Chondrocyte (in vitro differentiated cells): Measurements from ENCODE around the gene SNX33. TPM values are rescaled to one million over a fixed set of nuclear protein-coding genes. Genes with fewer than 3 reads are reported as not detected.
A peak's percentile ranks its signal among the peaks of the same experiment; 100 is the strongest.

Experiments used
- DNase-seq: peaks from one replicate; pipeline ENCODE4 v3.0.0; 2021; ENCODE audit warnings: mixed read lengths, low spot score
- H3K27ac Mint-ChIP-seq: one replicate; pipeline ENCODE4 v1.8.0; 2021; ENCODE audit warnings: mild to moderate bottlenecking, moderate library complexity, mixed read lengths; ENCODE audit not compliant: unreplicated experiment
- H3K27me3 Mint-ChIP-seq: 2 replicates; pipeline ENCODE4 v1.8.0; 2021; ENCODE audit warnings: low read depth, mixed read lengths
- H3K36me3 Mint-ChIP-seq: 2 replicates; pipeline ENCODE4 v1.8.0; 2021; ENCODE audit warnings: low read depth, mixed read lengths
- H3K4me1 Mint-ChIP-seq: 2 replicates; pipeline ENCODE4 v1.8.0; 2021; ENCODE audit warnings: low read depth, mild to moderate bottlenecking, mixed read lengths
- H3K4me3 Mint-ChIP-seq: one replicate; pipeline ENCODE4 v1.8.0; 2021; ENCODE audit warnings: mild to moderate bottlenecking, moderate library complexity, mixed read lengths; ENCODE audit not compliant: unreplicated experiment
- H3K9me3 Mint-ChIP-seq: 2 replicates; pipeline ENCODE4 v1.8.0; 2021; ENCODE audit warnings: low read depth, mixed read lengths
- CTCF ChIP-seq: fragments of 200-600 bp; sonication (generic); IDR thresholded peaks from 2 replicates; pipeline ENCODE4 v1.5.0; 2021; ENCODE audit warnings: antibody characterized with exemption, mild to moderate bottlenecking, moderate library complexity
- total RNA-seq: library from RNA; stranded (reverse); gene quantifications from 3 replicates; pipeline ENCODE4 v1.2.1, GENCODE V29; 2021

Gene SNX33
- total RNA-seq, 1 donor from 2014 or later = 31.2 TPM

DNA sequence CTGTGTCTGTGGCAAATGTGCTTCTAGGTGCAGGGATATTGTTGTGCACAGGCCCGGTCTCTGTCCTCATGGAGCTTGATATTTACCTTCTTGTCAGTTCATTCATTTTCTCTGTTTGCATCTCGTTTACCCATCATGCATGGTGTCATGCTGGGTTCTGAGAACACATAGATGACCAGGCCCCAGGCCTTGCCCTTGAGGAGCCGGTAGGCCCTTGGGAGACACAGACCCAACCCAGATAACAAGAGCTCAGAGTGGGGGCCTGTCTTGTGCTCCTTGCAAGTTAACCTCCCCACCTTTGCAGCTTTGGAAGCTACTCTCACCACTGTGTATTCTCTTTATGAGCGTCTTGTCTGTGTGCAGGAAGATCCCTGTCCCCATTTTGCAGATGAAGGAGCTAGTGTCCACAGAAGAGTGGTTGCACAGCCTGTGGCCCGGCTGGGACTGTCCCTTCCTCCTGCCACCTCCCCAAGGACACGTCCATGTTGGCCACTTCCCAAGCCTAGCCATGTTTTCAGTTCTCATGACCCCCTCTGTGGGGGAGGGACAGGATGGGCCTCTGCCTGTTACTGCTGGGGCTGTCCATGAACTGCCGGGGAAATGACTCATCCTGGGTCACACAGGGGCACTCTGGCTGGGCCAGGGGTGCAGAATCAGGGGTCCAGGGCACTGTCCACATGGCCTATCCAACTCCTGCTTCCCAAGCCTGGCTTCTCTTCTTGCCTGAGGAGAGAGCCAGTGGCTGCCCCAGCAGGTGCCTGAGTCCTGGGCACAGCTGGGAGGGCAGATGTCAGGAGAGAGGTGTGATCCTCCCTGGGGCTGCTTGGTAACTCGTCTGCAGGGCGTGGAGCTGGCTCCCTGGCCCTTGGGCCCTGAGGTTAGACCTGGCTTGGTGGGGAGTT is 3.4 kb downstream of the SNX33 start:
- H3K27me3 Mint-ChIP-seq = no peaks in the 10 kb centered on the region
- peaks cover 13% of the 10 kb centered on the region for H3K36me3 Mint-ChIP-seq
- no peak for DNase-seq
- no peak for TF ChIP-seq CTCF
- peak overlapping the region; percentile 63 for H3K27ac Mint-ChIP-seq
- H3K4me3 Mint-ChIP-seq = peak overlapping the region; percentile 95
- H3K9me3 Mint-ChIP-seq = no peaks in the 10 kb centered on the region
- H3K4me1 Mint-ChIP-seq = peaks cover 76% of the 10 kb centered on the region

DNA sequence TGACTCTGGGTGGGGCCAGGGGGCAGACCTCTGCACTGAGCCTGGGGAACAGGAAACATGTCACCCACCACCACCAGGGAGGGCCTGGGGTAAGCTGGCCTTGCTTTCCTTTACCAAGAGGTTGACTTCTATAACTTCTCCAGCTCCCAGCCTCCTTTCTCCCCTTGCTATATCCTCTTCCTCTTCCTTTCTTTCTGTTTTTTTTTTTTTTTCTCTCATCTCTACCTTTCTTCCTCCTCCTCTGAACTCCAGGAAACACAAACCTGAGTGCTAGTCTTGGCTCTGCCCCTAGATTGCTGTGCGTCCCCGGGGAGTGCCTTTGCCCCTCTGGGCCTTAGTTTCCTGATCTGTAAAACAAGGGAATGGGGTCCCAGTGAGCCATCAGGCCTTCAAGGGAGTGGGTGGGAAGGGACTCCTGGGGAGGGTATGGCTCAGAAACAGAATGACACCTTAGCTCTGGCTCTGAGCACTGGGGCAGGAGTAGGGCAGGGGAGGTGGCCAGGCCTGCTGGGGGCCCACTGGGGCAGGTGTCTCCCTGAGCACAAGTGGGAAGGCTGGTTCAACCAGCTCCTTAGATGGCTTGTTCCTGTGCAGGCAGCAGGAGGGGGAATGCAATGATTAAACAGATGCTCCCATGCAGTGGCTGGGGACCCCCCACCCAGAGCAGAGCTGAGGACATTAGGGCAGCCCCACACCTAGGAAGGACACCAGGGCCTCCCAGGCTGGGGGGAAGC is 4.3 kb downstream of the SNX33 start:
- peaks cover 72% of the 10 kb centered on the region for H3K4me1 Mint-ChIP-seq
- H3K4me3 Mint-ChIP-seq = peak overlapping the region; percentile 95
- H3K36me3 Mint-ChIP-seq = peaks cover 14% of the 10 kb centered on the region
- TF ChIP-seq CTCF = no peak
- no peaks in the 10 kb centered on the region for H3K27me3 Mint-ChIP-seq
- H3K9me3 Mint-ChIP-seq = no peaks in the 10 kb centered on the region
- no peak for DNase-seq
- H3K27ac Mint-ChIP-seq = no peak overlapping the region

GRCh38 chr15:75653347-75653913 is 5.7 kb downstream of the SNX33 start:
- peaks cover 70% of the 10 kb centered on the region for H3K4me1 Mint-ChIP-seq
- H3K27me3 Mint-ChIP-seq = no peaks in the 10 kb centered on the region
- H3K36me3 Mint-ChIP-seq = peaks cover 14% of the 10 kb centered on the region
- no peak for DNase-seq
- no peak overlapping the region for H3K4me3 Mint-ChIP-seq
- no peaks in the 10 kb centered on the region for H3K9me3 Mint-ChIP-seq
- H3K27ac Mint-ChIP-seq = peak overlapping the region; percentile 8
- TF ChIP-seq CTCF = no peak

DNA sequence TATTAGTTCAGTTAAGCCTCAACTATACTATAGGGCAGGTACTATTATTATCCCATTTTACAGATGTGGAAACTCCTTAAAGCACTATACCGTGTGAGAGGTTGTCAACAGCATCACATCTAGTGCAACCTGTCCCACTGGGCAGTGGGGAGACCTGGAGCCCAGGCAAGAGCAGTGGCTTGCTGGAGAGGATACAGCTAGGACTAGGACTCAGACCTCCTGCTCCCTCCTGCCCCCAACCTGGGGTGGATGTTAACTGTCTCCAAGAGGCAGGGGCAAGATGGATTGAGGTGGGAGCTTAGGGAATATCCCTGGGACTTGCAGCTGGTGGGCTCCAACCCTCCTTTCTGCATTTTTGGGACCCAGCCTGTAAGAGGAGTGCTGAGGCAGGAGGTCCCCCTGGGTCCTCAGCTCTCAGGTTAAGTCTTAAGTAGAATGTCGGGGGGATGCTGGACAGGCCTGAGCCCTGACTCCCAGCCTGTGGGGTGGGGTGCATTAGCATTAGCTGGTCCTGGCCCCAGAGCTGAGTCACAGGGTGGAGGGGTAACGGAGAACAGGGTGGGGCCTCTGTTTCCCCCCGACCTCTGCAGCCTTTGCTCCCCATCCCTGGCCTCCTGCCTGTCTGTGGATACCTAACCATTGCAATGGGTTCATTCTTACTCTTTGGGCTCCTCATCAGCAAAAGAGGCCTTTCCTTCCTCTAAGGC is 6.6 kb downstream of the SNX33 start:
- Mint-ChIP-seq H3K36me3 (peaks cover 13% of the 10 kb centered on the region), H3K27me3 (no peaks in the 10 kb centered on the region), H3K4me3 (no peak overlapping the region), H3K4me1 (peaks cover 61% of the 10 kb centered on the region), H3K9me3 (no peaks in the 10 kb centered on the region), H3K27ac (no peak overlapping the region)
- TF ChIP-seq CTCF = no peak
- no peak for DNase-seq

GRCh38 chr15:75655931-75656330 is 8.2 kb downstream of the SNX33 start:
- DNase-seq = no peak
- no peak overlapping the region for H3K27ac Mint-ChIP-seq
- H3K27me3 Mint-ChIP-seq = no peaks in the 10 kb centered on the region
- peaks cover 11% of the 10 kb centered on the region for H3K36me3 Mint-ChIP-seq
- TF ChIP-seq CTCF = no peak
- H3K9me3 Mint-ChIP-seq = no peaks in the 10 kb centered on the region
- peaks cover 60% of the 10 kb centered on the region for H3K4me1 Mint-ChIP-seq
- no peak overlapping the region for H3K4me3 Mint-ChIP-seq
